UCSD-AML1 (cell line): ENCODE data around the gene TRIM29.

ENCODE experiments used
- DNase-seq: peaks from one replicate; lab custom pipeline; 2025; ENCODE audit not compliant: unreplicated experiment; lab: John Stamatoyannopoulos, UW

Gene TRIM29

GRCh38 chr11:120064341-120064740, 73.6 kb downstream of the TRIM29 start:
- no peak for DNase-seq

GRCh38 chr11:120063686-120064340, 74.1 kb downstream of the TRIM29 start:
- DNase-seq: no peak

GRCh38 chr11:120062561-120062930, 75.4 kb downstream of the TRIM29 start:
- no peak for DNase-seq

- no peak for DNase-seq
Observed at GRCh38 chr11:120061761-120062560, 76.0 kb downstream of the TRIM29 start.
